Progenitor cell of endocrine pancreas (in vitro differentiated cells): ENCODE data around the gene STAT4. TPM values are rescaled to one million over a fixed set of nuclear protein-coding genes. Genes with fewer than 3 reads are reported as not detected.
A peak's percentile ranks its signal among the peaks of the same experiment; 100 is the strongest.

Source experiments
- DNase-seq: peaks from one replicate; pipeline ENCODE4 v3.0.0; 2021; ENCODE audit warnings: low spot score; ENCODE audit not compliant: unreplicated experiment
- H3K27ac Mint-ChIP-seq: 2 replicates; pipeline ENCODE4 v1.8.0; 2021; ENCODE audit warnings: mild to moderate bottlenecking, moderate library complexity, mixed read lengths
- H3K27me3 Mint-ChIP-seq: 2 replicates; pipeline ENCODE4 v1.8.0; 2021; ENCODE audit warnings: mixed read lengths
- H3K36me3 Mint-ChIP-seq: 2 replicates; pipeline ENCODE4 v1.8.0; 2022; ENCODE audit warnings: mixed read lengths; ENCODE audit not compliant: insufficient read depth
- H3K4me1 Mint-ChIP-seq: 2 replicates; pipeline ENCODE4 v1.8.0; 2021; ENCODE audit warnings: low read depth, mixed read lengths
- H3K4me3 Mint-ChIP-seq: 2 replicates; pipeline ENCODE4 v1.8.0; 2021; ENCODE audit warnings: low read depth, mild to moderate bottlenecking, moderate library complexity, mixed read lengths
- H3K9me3 Mint-ChIP-seq: 2 replicates; pipeline ENCODE4 v1.8.0; 2021; ENCODE audit warnings: low read depth, mixed read lengths
- total RNA-seq: library from RNA; stranded (reverse); gene quantifications from 2 replicates; pipeline ENCODE4 v1.2.1, GENCODE V29; 2021
- TF ChIP-seq, protein P1 (sequence below): fragments of 200-600 bp; sonication (generic); IDR thresholded peaks from one replicate; pipeline ENCODE4 v1.5.0; 2021; ENCODE audit warnings: antibody characterized with exemption, mild to moderate bottlenecking; ENCODE audit not compliant: unreplicated experiment

STAT4 gene
- total RNA-seq, 1 donor from 2014 or later = 18.8 TPM

DNA sequence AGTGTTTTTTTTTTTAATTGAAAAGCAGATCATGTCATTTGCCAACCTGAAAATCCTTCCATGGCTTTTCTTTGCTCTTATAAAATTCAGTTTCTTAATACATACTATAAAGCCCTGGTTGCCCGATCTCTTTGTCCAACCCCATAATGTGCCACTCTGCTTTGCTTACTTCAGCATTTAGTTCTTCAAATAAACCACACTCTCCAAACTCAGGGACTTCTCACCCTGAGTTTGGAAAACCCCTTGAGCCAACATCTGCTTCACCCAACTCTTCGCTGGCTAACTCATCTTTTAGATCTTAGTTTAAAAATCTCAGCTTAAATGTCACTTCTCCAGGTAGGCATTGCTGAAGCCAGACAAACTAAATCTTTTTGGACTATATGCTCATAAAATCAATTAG is 135.6 kb downstream of the STAT4 start:
- H3K27ac Mint-ChIP-seq = peak overlapping the region; percentile 6

GRCh38 chr2:191014653-191015020 is 136.2 kb downstream of the STAT4 start:
- H3K27me3 Mint-ChIP-seq = no peaks in the 10 kb centered on the region
- TF ChIP-seq, protein P1, sequence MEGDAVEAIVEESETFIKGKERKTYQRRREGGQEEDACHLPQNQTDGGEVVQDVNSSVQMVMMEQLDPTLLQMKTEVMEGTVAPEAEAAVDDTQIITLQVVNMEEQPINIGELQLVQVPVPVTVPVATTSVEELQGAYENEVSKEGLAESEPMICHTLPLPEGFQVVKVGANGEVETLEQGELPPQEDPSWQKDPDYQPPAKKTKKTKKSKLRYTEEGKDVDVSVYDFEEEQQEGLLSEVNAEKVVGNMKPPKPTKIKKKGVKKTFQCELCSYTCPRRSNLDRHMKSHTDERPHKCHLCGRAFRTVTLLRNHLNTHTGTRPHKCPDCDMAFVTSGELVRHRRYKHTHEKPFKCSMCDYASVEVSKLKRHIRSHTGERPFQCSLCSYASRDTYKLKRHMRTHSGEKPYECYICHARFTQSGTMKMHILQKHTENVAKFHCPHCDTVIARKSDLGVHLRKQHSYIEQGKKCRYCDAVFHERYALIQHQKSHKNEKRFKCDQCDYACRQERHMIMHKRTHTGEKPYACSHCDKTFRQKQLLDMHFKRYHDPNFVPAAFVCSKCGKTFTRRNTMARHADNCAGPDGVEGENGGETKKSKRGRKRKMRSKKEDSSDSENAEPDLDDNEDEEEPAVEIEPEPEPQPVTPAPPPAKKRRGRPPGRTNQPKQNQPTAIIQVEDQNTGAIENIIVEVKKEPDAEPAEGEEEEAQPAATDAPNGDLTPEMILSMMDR = no peak
- peaks cover 5% of the 10 kb centered on the region for H3K36me3 Mint-ChIP-seq
- no peak overlapping the region for H3K4me3 Mint-ChIP-seq
- H3K9me3 Mint-ChIP-seq = no peaks in the 10 kb centered on the region
- no peak for DNase-seq
- H3K4me1 Mint-ChIP-seq = peaks cover 21% of the 10 kb centered on the region
- no peak overlapping the region for H3K27ac Mint-ChIP-seq

More for the DNA sequence above, 135.6 kb downstream of the STAT4 start:
- TF ChIP-seq, protein P1 = no peak
- Mint-ChIP-seq H3K4me1 (peaks cover 16% of the 10 kb centered on the region), H3K4me3 (no peak overlapping the region), H3K36me3 (peaks cover under 1% of the 10 kb centered on the region), H3K9me3 (no peaks in the 10 kb centered on the region), H3K27me3 (no peaks in the 10 kb centered on the region)
- DNase-seq = no peak

GRCh38 chr2:191013932-191014652 is 136.7 kb downstream of the STAT4 start, which contains the start of gene STAT1:
Gene STAT1 (minus strand): TSS chr2:191014171. CDS start chr2:191010003, 4,168 bp downstream.
- Mint-ChIP-seq H3K4me3 (no peak within 1 kb of the TSS), H3K36me3 (peaks cover 6% of the 10 kb centered on the region), H3K9me3 (no peaks in the 10 kb centered on the region), H3K27me3 (no peaks in the 10 kb centered on the region), H3K4me1 (peaks cover 20% of the 10 kb centered on the region), H3K27ac (no peak within 1 kb of the TSS)
- TF ChIP-seq, protein P1 = no peak
- peak; percentile 95 for DNase-seq

GRCh38 chr2:191013682-191013931 is 137.2 kb downstream of the STAT4 start:
- no peak for DNase-seq
- Mint-ChIP-seq H3K4me1 (peaks cover 17% of the 10 kb centered on the region), H3K27me3 (no peaks in the 10 kb centered on the region), H3K9me3 (no peaks in the 10 kb centered on the region), H3K4me3 (no peak overlapping the region), H3K36me3 (peaks cover 9% of the 10 kb centered on the region), H3K27ac (no peak overlapping the region)
- TF ChIP-seq, protein P1 = no peak

DNA sequence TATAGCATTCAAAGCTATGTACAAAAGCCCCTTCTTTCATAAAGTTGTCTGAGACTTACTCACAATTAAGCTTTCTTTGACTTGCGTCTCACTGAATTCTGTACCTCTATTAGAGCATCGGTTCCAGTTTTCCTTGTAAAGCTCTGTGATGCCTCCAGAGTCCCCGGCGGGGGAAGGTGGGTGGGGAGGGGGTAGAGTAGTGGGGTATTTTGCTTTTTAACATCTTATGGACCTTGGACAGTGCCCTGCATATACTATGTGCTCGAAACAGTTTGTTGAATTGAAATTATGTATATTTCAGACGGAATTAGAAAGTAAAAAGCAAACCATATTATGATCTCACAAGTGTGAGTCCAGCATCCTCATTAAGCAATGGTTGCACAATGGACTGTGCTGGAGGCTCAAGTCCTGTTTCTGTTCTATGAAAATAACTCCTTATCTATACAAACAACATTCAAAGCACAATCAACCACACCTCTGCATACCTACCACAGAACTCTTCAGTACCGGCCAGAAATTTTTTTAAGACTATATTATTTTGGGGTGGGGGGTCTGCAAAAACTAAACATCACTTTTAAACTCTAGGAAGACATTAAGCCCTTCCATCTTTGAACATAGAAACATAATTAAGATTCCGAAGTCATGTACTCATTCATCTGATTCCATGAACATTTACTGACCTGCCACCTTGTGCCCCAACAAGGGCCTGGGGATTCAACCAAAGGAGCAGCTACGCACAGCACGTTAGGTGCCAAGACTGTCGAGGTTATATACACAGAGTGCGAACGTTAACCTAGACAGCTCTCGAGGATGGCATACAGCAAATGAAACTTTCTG is 137.7 kb downstream of the STAT4 start:
- TF ChIP-seq, protein P1 = no peak
- Mint-ChIP-seq H3K9me3 (no peaks in the 10 kb centered on the region), H3K4me1 (peaks cover 14% of the 10 kb centered on the region), H3K4me3 (no peak overlapping the region), H3K27me3 (no peaks in the 10 kb centered on the region), H3K36me3 (peaks cover 13% of the 10 kb centered on the region), H3K27ac (no peak overlapping the region)
- no peak for DNase-seq
